G401 (cell line): ENCODE data around the gene TVP23A. TPM values are rescaled to one million over a fixed set of nuclear protein-coding genes. Genes with fewer than 3 reads are reported as not detected.
"Not testable (repeated sequence)": the region's sequence is repeated elsewhere in the genome, so short reads cannot be mapped to it uniquely, and the experiment has no call there.

Experiments used
- DNase-seq: peaks from one replicate; pipeline ENCODE4 v3.0.0-alpha.2; 2015; ENCODE audit warnings: low spot score
- in situ Hi-C: cut with HindIII; loops from 2 replicates; pipeline ENCODE4 v1.10.0; 2016; ENCODE audit warnings: low sequenced_read_pairs, mixed read lengths
- total RNA-seq: library from RNA; depleted of rRNA; stranded (reverse); fragments of >200 nt; shearing (Covaris generic); gene quantifications from 2 replicates; pipeline ENCODE4 v1.2.3, GENCODE V29; 2014

The TVP23A gene
- total RNA-seq, 1 experiment from 2014 or later: not detected

DNA sequence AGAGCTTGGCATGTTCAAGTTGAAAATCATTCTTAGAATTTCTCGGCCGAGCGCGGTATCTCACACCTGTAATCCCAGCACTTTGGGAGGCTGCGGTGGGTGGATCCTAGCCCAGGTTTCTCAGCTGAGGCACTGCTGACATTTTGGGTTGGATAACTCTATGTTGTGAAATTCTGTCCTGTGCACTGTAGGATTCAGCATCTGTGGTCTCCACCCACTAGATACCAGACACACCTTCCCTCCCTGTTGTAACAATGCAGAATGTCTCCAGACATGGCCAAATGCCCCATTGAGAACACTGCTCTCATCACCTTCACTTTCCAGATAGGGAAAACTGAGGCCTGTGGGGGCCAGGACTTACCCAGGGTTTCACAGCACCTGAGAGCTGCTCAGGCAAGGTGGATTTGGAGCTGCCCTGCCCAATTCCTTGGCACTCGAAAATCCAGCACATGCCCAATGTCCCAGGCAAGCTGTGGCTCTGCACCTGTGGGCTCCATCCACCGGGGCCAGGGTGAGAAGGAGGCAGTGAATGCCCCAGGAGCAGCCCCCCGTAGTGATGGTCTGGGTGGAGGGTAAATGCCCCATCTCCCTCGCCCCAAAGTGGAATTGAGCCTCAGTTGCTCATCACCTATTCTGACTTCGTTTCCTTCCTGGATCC is 20.2 kb upstream of the TVP23A start:
- no peak for DNase-seq
- in situ Hi-C loops: no loop called here

DNA sequence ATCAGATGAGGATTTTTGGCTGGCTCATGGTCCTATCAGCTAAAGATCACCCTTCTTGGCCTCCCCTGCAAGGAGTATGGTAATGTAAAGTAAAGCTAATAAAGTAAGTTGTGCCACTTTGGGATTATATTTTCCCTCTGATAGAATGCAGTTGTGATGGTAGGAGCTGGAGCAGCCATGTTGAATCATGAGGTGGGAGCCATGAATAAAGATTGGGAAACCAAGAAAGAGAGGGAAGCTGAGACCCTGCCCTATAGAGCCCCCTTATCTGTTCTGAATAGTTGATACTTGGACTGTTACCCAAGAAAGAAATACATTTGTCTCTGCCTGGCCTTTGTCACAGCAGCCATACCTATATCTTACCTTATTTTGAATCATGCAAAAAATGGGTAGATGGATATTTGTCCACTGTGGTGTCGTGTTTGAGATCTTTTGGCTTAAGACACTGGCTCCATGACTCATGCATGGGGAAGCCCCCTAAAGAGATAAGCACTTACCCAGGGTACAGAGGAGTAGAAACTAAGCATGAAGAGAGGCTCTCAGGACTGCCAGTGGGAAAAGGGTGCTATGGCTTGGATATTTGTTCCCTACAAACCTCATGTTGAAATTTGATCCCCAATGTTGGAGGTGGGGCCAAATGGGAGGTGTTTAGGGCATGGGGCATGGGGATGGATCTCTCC is 17.7 kb upstream of the TVP23A start:
- in situ Hi-C loops: no loop called here
- no peak for DNase-seq

DNA sequence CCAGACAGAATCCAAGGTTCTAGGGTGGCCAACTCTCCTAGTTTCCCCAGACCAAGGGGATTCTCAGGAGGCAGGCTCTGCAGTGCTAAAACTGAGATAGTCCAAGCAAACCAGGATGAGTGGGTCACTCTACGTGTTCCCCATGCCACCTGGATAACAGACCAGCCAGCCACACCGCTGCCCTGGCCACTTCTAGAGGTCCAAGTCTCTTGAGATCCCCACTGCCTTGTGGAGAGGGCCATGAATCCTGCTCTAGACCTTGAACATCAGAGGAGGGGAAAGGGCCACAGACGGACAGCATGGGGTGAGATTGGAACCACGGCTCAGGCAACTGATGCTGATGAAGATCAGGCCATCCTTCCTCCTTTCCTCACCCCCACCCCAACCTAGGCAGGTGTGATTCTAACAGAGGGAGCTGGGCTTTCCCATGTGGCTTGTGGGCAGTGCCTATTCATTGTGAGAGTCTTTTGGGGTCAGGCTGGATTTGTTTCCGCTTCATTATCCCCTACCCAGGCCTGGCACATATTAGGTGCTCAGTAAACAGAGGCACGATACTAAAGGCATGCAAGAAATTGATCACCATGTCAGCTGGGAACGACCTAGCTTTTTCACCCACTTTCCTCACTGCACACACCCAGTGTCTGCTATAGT is 16.8 kb upstream of the TVP23A start:
- in situ Hi-C loops: no loop called here
- no peak for DNase-seq

DNA sequence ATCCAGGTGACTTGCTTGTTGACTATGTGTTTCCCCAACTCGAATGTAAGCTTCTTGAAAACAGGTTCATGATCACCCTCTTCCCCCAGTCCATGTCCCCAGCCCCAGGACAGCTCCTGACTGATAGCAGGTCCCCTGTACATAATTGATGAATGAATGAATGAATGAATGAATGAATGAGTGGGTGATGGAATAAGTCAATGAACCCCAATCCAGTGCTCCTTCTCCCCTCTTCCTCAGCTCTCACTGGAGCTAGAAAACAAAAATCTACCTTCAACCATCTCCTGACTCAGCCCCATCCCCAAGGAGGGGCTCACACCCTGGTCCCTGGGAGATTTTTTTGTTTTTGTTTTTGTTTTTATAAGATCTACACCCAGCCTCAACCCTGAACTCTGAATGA is 16.2 kb upstream of the TVP23A start:
- no peak for DNase-seq
- in situ Hi-C loops: no loop called here

DNA sequence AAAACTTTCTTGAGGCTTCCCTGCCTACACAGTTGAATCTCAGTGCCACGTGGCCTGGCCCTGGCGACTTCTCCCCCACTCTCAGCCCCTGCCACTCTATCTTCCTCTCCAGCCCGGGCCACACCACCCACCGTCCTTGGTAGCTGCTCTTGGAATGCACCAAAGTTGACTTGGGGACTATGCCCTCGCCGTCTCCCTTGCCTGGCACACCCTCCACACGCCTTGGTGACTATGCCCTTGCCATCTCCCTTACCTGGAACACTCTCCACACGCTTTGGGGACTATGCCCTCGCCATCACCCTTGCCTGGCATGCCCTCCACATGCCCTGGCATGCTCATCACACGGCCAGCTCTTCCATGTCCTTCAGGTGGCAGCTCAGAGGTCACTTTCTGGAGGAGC is 15.5 kb upstream of the TVP23A start:
- no peak for DNase-seq
- in situ Hi-C loops: no loop called here

DNA sequence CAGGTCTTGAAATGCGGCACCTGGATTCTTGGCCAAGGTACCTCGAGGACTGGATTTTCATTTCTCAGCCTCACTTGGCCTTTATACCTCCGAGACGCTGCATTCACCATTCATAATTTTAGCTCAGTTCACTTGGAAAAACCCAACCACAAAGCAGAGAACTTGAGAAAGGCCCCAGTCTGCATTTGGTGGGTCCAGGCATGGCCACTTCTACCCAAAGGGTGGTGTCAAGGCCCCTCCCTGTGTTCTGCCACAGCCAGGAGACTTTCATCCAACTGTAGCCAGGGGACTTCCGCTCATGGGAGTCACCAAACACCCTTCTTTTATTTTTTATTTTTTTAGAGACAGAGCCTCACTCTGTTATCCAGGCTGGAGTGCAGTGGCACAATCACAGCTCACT is 14.7 kb upstream of the TVP23A start:
- no peak for DNase-seq
- in situ Hi-C loops: no loop called here

DNA sequence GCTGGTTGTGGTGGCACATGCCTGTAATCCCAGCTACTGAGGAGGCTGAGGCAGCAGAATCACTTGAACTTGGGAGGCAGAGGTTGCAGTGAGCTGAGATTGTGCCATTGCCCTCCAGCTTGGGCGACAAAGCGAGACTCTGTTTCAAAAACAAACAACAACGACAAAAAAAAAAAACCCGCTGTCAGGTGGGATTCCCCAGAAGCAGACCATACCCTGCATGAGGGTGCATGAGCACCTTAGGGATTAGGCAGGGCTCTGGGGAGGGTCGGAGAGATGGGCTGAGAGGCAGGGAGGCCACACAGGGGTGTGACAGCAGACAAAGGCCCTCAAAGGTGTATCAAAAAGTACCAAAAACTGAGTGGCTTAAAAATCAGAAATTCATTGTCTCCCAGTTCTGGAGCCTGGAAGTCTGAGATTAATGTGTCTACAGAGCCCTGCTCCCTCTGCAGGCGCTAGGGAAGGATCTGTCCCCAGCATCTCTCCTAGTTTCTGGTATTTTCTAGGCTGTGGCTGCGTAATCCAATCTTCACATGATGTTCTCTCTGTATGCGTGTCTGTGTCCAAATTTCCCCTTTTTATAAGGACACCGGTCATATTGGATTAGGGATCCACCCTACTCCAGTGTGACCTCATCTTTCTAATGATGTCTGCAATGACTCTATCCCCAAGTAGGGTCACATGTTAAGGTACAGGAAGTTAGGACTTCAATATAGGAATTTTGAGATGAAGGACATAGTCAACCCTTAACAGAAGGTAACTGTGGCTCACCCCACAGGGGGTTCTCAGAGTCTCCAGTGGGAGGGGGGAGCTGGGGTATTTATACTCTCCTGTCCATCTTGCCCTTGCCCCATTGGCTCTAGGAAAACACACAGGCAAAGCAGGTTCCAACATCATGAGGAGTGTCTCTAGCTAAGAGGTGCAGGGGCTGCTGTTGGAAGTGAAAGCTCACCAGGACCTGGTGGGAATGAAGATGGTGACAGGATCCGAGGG is 13.6 kb upstream of the TVP23A start:
- in situ Hi-C loops: no loop called here
- DNase-seq: no peak

DNA sequence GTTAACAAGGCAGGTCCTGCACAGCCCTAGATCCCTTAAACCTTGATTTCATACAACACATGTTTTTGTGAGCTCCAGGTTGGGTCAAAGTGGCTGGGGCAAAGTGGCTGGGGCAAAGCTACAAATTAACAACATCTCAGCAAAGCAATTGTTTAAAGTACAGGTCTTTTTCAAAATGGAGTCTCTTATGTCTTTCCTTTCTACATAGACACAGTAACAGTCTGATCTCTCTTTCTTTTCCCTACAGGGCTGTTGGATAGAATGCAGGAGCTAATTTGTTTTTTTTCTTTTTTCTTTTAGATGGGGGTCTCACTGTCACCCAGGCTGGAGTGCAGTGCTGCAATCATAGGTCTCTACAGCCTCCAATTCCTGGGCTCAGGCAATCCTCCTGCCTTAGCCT is 11.6 kb upstream of the TVP23A start:
- DNase-seq, in situ Hi-C loops: not testable (repeated sequence)

DNA sequence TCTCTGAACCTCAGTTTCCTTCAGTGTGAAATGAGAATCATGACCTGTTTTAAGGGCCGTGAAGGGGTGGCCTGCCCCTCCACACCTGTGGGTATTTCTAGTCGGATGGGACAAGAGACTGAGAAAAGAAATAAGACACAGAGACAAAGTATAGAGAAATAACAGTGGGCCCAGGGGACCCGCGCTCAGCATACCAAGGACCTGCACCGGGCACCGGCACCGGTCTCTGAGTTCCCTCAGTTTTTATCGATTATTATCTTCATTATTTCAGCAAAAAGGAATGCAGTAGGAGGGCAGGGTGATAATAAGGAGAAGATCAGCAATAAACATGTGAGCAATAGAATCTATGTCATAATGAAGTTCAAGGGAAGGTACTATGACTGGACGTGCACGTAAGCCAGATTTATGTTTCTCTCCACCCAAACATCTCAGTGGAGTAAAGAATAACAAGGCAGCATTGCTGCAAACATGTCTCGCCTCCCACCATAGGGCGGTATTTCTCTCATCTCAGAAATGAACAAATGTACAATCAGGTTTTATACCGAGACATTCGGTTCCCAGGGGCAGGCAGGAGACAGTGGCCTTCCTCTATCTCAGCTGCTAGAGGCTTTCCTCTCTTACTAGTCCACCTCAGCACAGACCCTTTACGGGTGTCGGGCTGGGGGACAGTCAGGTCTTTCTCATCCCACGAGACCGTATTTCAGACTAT is 10.9 kb upstream of the TVP23A start:
- in situ Hi-C loops: not testable (repeated sequence)

DNA sequence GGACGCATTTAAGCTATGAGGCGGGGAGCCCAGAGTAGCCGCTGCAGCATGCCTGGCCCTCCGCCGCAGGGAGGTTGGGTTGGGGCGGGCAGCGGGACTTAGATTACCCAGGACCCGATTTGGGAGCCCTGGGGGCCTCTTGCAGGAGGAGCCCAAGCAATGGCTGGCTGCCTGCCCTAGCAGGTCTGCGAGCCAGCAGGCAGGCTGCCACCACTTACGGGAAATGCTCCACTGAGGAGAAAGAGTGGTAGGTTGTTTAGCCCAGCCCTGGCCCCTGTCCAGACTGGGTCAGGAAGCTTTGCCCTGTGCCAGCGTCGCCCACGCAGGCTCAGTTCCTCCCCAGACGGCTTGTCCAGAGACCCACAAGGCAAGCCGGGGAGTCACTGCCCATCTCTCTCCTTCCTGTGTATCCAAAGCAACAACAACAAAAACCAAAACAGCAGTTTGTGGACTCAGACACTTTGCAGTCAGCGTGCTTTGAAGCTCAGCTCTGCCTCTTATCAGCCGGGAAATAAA is 10.3 kb upstream of the TVP23A start:
- in situ Hi-C loops: no loop called here
- DNase-seq: peak; percentile 94

More for the DNA sequence above, 10.9 kb upstream of the TVP23A start:
- DNase-seq: not testable (repeated sequence)

DNA sequence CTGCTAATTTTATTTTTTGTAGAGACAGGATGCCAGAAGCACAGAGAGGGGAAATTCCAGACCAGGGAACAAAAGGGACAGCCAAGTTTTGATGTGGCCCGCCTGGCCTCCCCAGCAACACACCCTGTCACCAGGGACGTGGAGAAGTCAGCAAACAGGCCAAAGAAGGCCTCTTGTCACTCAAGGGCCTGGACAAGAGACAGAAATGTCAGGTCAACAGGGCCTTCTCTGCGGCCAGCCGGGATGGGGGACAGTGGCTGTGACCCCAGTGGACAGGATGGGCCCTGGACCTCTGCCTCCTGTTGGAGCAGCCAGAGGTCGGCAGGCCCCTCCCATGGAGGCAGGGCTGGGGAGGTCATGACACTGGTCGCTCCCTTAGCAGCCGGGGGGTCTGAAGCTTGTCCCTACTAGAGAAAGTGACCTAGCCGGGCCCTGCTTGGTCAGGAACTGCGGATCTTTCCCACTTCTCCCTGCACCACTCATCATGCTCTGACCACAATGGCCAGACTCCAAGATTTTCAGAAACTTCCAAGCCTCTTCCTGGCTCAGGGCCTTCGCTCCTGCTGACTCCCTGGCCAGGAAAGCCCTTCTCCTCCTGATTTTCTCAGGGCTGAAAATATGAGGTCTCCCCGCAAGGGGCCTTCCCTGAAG is 9.2 kb upstream of the TVP23A start:
- in situ Hi-C loops: no loop called here
- peak; percentile 72 for DNase-seq

DNA sequence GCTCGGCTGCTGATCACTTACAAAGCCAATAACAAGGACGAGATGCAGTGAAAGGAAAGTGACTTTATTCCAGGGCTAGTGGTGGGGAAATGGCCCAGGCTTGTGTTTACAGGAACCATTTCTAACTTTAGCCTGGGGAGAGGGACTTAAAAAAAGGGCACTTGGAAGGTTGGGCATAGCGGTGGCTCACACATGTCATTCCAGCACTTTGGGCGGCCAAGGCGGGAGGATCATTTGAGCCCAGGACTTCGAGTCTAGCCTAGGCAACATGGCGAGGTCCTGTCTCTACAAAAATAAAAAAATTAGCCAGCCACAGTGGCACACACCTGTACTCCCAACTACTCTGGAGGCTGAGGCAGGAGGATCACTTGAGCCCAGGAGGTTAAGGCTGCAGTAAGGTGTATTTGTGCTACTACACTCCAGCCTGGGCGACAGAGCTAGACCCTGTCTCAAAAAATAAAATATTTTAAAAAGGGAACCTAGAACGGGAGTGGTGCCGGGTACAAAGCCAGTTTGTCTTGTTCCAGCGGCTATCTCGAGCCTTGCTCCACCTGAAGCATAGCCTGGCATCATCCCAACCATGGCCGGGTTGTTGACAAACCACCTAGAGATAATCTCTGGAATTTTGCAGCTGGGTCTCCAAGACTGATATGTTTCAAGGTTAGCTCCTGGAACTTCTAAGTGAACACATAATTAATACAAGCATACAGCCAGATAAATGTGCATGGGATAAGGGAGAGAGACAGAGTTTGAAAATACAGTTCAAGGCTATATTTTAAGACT is 5.7 kb upstream of the TVP23A start:
- DNase-seq: no peak
- in situ Hi-C loops: no loop called here

DNA sequence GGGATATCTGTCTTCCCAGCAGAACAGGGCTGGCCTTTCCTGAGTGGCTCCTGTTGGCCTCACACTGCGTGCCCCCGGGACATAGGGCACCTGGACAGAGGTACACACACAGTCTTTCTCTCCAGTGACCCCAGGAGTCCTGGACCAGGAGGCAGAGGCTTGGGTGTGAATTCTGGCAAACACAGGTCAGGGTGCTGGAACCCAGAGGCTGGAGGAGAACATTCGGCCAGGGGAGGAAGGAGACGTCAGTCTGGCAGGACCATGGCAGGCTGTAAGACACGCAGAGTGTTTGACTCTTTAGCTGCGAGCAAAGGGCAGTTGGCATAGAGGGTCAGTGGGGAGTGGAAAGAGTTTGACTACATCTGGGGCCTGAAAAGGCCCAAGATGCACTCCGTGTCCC is 4.1 kb upstream of the TVP23A start:
- in situ Hi-C loops: no loop called here

DNA sequence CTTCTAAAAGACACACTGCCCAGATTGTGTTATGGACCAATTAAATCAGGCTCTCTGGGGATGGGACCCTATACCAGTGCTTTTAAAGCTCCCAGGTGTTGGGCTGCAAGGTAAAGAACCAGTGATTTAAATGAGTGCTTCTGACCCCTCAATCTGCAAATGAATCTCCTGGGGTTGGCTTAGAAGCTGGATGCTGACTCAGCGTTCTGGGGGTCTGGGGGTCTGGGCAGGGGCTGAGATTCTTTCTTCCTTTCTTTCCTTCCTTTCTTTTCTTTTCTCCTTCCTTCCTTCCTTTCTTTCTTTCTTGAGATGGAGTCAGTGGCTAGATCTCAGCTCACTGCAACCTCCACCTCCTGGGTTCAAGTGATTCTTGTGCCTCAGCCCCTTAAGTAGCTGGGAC is 2.0 kb upstream of the TVP23A start:
- in situ Hi-C loops: no loop called here
- DNase-seq: no peak

More for the DNA sequence above, 4.1 kb upstream of the TVP23A start:
- no peak for DNase-seq

DNA sequence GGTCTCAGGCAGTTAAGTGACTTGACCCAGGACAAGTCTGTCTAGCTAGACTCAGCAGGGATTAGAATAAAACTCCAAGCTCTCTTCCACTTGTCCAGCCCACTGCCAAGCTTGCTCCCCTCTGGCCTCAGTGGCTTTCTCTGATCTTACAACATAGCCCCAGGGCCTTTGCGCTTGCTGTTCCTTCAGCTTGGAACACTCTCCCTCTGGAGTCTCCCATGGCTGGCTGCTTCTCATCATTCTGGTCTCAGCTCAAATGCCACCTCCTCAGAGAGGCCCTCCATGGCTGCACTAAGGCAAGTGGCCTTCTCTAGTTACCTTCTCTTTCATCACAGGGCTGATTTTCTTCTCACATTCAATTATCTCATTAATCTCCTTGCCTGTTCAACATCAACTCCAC is 1.1 kb downstream of the TVP23A start:
- in situ Hi-C loops: no loop called here
- DNase-seq: no peak

DNA sequence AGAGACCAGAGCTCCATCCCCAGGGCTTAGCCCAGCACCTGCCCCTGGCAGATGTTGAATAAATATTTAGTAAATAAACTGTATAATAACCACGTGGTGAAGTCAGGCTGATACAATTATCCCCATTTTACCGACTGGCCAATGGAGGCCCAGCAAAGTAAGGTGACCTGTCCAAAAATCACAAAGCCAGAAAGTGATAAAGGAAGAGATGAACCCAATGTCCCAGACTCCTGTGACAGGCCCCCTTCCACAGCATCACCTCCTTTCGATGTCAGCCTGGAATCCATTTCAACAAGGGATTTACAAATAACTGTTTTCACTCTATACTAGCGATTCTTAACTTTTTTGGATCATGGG is 5.5 kb downstream of the TVP23A start:
- in situ Hi-C loops: no loop called here
- no peak for DNase-seq

DNA sequence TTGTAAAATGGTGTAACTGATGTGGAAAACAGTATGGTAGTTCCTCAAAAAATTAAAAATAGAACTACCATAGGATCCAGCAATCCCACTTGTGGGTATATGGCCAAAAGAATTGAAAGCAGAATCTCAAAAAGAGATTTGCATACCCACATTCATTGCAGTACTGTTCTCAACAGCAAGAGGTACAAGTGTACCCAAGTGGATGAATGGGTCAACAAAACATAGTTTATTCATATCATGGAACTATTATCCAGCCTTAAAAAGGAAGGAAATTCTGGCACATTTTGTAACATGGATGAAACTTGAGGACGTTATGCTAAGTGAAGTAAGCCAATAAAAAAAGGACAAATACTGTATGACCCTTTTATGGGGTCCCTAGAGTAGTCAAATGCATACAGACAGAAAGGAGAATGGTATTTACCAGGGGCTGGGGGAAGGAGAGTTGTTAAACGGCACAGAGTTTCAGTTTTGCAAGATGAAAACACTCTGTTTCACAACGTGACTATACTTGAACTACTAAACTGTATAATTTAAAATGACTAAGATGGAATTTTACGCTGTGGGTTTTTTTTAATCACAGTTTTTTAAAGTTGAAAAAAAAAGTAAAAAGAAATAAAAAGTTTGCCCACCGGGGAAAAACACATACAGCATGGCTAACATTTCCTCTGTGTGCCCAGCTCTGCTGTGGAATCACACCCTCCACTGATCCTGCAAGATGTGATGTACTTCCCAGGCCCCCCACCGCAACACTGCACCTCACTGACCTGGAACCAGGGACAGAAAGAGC is 6.1 kb downstream of the TVP23A start:
- in situ Hi-C loops: no loop called here
- no peak for DNase-seq
